Measurements from ENCODE around the gene ISCA2. TPM values are rescaled to one million over a fixed set of nuclear protein-coding genes. Genes with fewer than 3 reads are reported as not detected.

Gene ISCA2
- total RNA-seq, 2 experiments from 2014 or later: 31.2 to 34.5 TPM

Other genes starting within 250 kb of the ISCA2 start
- 10 to 100 TPM; 70.4 TPM for gene ABCD4, start 190.8 kb upstream of the ISCA2 start, total RNA-seq
- not detected for gene VRTN, start 145.3 kb upstream of the ISCA2 start, total RNA-seq
- not detected for gene SYNDIG1L, start 67.6 kb upstream of the ISCA2 start, total RNA-seq
- 10 to 100 TPM; 39.5 to 42.1 TPM for gene NPC2, start 460 bp upstream of the ISCA2 start, total RNA-seq
- gene LTBP2, start 118.5 kb downstream of the ISCA2 start, total RNA-seq: 1 to 10 TPM in 1 of 2 experiments, under 1 TPM in 1; 0.28 to 1.1 TPM
- gene AREL1, start 219.3 kb downstream of the ISCA2 start, total RNA-seq: 10 to 100 TPM; 47.0 to 47.6 TPM
- gene FCF1, start 219.4 kb downstream of the ISCA2 start, total RNA-seq: 10 to 100 TPM; 53.9 to 57.9 TPM

Data from activated naive CD8-positive, alpha-beta T cell treated with anti-CD3 and anti-CD28 coated beads, Interleukin-2, amount 10 ng/mL, durations not matched to agents 7 days and 5 days (primary cell).